ENCODE measurements around the gene SCUBE1.

Gene SCUBE1

GRCh38 chr22:43210631-43211515 is 132.3 kb downstream of the SCUBE1 start:
- DNase-seq: no peak

DNA sequence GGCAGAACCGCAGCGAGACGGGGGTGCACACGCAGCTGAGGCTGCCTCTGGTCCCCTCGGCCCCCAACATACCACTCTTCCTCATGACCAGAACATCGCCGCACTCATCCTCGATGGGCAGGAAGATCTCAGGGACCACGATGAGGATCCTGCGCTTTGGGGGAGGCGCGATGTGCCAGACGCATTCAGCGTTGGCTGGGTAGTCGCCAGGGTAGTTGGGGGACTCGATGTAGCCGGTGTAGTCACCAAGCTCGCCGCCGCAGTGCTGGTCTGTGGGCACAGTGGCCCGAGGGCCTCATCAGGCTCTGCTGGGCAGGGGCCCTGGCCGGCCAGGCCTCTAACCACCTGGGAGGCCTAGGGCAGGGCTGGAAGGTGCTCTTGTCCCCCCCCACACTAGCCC is 133.2 kb downstream of the SCUBE1 start:
- DNase-seq: no peak

DNA sequence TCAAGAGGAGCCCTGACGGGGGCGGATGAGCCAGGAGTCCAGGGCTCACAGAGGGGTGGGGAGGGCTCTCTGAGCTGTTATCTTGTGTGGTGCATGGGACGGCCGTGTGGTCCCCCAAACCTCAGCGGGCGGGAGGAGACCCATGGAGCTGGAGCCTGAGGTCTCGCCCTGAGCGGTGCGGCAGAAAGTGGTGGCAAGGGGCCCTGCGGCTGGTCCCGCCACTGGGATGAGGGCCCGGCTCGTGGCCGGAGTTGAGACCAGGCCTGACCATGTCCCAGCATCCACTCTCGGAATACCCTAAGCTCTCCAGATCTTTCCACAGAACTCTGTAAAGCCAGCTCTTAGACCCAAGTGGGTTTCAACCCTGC is 133.7 kb downstream of the SCUBE1 start:
- no peak for DNase-seq

- no peak for DNase-seq
Measured at GRCh38 chr22:43208703-43209522, 134.3 kb downstream of the SCUBE1 start.

DNA sequence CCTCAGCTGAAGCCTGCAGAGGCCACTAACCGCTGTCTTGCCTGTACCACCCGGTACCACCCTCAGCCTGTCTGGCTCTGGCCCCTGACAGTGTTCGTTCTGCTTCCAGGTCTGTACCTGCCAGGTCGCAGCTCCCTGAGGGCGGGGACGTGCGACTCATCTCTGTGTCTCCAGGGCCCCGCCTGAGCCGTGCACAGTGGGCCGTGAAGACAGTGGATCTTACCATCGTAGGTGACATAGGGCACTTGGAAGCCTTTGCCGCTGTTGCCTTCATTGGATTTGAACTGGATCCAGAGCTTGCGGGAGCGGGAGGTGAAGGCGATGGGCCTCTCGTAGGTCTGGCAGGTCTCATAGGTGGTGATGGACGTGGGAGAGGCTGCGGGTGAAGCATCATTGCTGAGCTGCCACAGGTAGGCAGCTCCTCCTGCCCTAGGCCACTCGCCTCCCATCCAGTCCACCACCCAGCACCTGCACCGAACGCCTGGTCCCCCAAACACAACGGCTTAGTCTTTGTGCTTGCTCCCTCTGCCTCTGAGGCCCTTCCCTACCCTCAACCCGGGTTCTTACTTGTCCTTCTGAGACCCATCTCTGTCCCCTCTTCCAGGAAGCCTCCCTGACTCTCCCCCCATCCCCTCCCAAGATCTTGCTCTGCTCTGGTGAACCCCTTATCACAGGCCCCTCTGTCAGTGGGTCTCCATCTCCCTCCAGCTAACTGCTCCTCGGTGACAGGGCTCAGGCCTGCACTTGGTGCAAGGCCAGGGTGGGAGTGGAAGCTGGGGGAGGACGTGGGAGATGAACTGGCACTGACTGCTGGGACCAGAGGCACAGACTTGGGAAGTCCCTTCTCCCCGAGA is 135.1 kb downstream of the SCUBE1 start:
- DNase-seq: no peak

DNA sequence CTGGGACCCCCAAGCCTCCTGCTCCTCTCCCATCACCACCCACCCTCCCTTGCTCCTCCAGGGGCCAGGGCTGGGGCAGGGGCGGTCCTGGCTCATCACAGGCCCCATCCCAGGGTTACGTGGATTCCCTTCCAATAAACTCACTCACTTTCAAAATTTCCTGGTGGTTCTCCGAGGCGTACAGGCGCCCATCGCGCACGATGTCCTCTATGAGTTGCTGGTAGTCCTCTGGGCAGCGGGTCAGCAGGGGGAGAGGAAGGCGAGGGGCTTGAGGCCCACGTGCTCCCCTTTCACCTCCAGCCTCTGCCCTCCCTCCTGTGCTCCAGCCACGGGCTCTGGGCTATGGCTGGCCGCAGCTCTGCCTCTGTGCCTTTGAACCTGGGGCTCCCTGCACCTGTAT is 135.8 kb downstream of the SCUBE1 start:
- no peak for DNase-seq

- no peak for DNase-seq
Measured at GRCh38 chr22:43206509-43207161, 136.5 kb downstream of the SCUBE1 start.

- no peak for DNase-seq
Measured at GRCh38 chr22:43205748-43206508, 137.2 kb downstream of the SCUBE1 start.

GRCh38 chr22:43205261-43205691 is 137.9 kb downstream of the SCUBE1 start:
- no peak for DNase-seq

GRCh38 chr22:43203471-43203981 is 139.6 kb downstream of the SCUBE1 start:
- no peak for DNase-seq

- no peak for DNase-seq
Measured at GRCh38 chr22:43202756-43203410, 140.3 kb downstream of the SCUBE1 start.

GRCh38 chr22:43202326-43202725 is 140.8 kb downstream of the SCUBE1 start:
- DNase-seq: no peak

- no peak for DNase-seq
Measured at GRCh38 chr22:43201486-43202219, 141.5 kb downstream of the SCUBE1 start.

GRCh38 chr22:43200555-43200954 is 142.6 kb downstream of the SCUBE1 start:
- DNase-seq: no peak

DNA sequence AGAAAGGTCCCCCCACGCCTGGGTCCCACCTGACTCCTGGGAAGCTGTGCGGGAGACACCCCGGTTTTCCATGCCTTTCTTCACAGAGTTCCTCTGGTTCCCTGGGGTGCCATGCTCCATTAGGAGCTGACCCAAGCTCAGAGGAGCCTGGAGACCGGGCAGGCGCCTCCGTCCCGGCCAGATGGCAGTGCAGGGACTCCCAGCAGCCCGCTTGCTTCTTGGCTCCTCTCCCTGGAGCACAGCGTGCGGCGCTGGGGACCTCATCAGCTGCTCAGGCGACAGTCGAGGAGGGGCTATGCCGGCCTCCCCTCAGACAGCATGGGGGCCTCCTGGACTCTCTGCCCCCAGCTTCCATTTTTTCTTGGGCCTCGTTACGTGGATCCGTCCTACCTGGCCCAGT is 143.1 kb downstream of the SCUBE1 start:
- DNase-seq: no peak

DNA sequence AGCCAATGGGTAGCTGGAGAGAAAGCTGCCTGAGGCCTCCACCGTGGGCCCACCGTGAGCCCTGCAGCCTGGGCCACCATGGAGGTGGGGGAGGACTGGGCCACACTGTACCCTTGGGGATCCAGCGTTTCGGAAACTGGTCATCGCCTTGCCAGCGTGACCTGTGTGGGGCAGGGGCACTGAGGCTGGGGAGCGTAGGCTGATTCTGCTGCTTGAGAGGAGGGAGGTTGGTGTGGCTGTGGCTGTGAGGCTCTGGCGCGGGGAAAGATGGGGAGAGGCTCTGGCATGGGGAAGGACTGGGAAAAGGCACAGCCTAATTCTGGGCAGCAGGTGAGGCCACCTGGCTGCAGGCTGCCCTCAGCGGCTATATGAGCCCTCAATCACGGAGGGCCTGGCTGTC is 143.6 kb downstream of the SCUBE1 start:
- no peak for DNase-seq

GRCh38 chr22:43198936-43199335 is 144.2 kb downstream of the SCUBE1 start:
- DNase-seq: no peak

GRCh38 chr22:43198126-43198525 is 145.0 kb downstream of the SCUBE1 start:
- no peak for DNase-seq

GRCh38 chr22:43197271-43197941 is 145.8 kb downstream of the SCUBE1 start:
- DNase-seq: no peak

GRCh38 chr22:43191831-43192230 is 151.3 kb downstream of the SCUBE1 start:
- no peak for DNase-seq

Data from NCI-H1694 treated with DMSO at 0.1 percent for 48 hours (cell line).